Astrocyte of the spinal cord (primary cell): Measurements from ENCODE around the gene SV2B.

ENCODE experiments used
- DNase-seq: peaks from one replicate; pipeline ENCODE4 v3.0.0; 2011; ENCODE audit warnings: low read depth, low spot score
- H3K4me3 ChIP-seq: 2 replicates; pipeline ENCODE4 v1.5.1; 2011; ENCODE audit warnings: low read depth, mild to moderate bottlenecking, low read length, moderate library complexity
- CTCF ChIP-seq: IDR thresholded peaks from 2 replicates; pipeline ENCODE4 v1.5.1; 2012; ENCODE audit warnings: low read depth, mild to moderate bottlenecking, low read length, inconsistent platforms
- in situ Hi-C: cut with HindIII; loops from 2 replicates; pipeline ENCODE4 v1.10.0; 2017; ENCODE audit warnings: low sequenced_read_pairs

The SV2B gene

GRCh38 chr15:91306144-91306543 lies 206.1 kb downstream of the SV2B start:
- in situ Hi-C loops = no loop called here

GRCh38 chr15:91307601-91308000 lies 207.5 kb downstream of the SV2B start:
- TF ChIP-seq CTCF = no peak
- no peak overlapping the region for H3K4me3 ChIP-seq
- DNase-seq = no peak
- in situ Hi-C loops = no loop called here

More at GRCh38 chr15:91306144-91306543, 206.1 kb downstream of the SV2B start:
- H3K4me3 ChIP-seq = no peak overlapping the region
- no peak for TF ChIP-seq CTCF
- DNase-seq = no peak

- no peak for DNase-seq
- in situ Hi-C loops = no loop called here
- no peak overlapping the region for H3K4me3 ChIP-seq
- no peak for TF ChIP-seq CTCF
Observed at GRCh38 chr15:91308199-91308598, 208.1 kb downstream of the SV2B start.

- H3K4me3 ChIP-seq = no peak overlapping the region
- no peak for DNase-seq
- no peak for TF ChIP-seq CTCF
- in situ Hi-C loops = no loop called here
Observed at GRCh38 chr15:91308855-91309254, 208.8 kb downstream of the SV2B start.

GRCh38 chr15:91311986-91312385 lies 211.9 kb downstream of the SV2B start:
- no peak for DNase-seq
- H3K4me3 ChIP-seq = no peak overlapping the region
- no peak for TF ChIP-seq CTCF
- in situ Hi-C loops = no loop called here

- TF ChIP-seq CTCF = no peak
- DNase-seq = no peak
- in situ Hi-C loops = no loop called here
Observed at GRCh38 chr15:91316126-91316525, 216.1 kb downstream of the SV2B start.

GRCh38 chr15:91318516-91318915 lies 218.5 kb downstream of the SV2B start:
- DNase-seq = no peak
- no peak for TF ChIP-seq CTCF
- no peak overlapping the region for H3K4me3 ChIP-seq
- in situ Hi-C loops = no loop called here

More at GRCh38 chr15:91316126-91316525, 216.1 kb downstream of the SV2B start:
- H3K4me3 ChIP-seq = no peak overlapping the region
